Measurements from ENCODE around the gene DYRK2. TPM values are rescaled to one million over a fixed set of nuclear protein-coding genes. Genes with fewer than 3 reads are reported as not detected.

DYRK2 gene
- total and polyA plus RNA-seq, 8 donors, result 2.6 to 25.8 (median 12.2) TPM

DNA sequence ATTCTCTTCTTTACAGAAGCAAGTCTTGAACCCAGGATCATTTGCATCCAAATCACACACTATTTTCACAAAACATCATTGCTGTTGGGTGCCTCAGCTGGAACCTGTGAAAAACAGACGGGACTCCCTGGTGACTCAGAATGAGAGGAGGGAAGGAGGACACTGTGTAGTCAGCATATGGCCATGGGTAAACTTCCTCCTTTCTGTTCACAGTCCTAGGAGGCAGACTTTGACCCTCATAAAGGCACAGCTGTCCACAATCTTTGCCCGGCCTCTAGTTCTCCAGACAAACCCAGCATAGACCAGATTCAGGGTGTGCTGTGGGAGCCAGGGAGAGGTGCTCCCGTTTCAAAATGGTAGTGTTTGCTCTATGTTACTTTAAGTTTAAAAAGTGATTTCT lies 62.0 kb downstream of the DYRK2 start:
- no peaks in the 10 kb centered on the region for H3K9me3 ChIP-seq
- FAIRE-seq, result no peak
- peaks cover 0 to 18% (median 5%) of the 10 kb centered on the region in 3 donors for H3K4me1 ChIP-seq
- DNase-seq, result peak in 5 of 6 donors; percentile 23 to 73 (median 59)
- TF ChIP-seq, protein P1, sequence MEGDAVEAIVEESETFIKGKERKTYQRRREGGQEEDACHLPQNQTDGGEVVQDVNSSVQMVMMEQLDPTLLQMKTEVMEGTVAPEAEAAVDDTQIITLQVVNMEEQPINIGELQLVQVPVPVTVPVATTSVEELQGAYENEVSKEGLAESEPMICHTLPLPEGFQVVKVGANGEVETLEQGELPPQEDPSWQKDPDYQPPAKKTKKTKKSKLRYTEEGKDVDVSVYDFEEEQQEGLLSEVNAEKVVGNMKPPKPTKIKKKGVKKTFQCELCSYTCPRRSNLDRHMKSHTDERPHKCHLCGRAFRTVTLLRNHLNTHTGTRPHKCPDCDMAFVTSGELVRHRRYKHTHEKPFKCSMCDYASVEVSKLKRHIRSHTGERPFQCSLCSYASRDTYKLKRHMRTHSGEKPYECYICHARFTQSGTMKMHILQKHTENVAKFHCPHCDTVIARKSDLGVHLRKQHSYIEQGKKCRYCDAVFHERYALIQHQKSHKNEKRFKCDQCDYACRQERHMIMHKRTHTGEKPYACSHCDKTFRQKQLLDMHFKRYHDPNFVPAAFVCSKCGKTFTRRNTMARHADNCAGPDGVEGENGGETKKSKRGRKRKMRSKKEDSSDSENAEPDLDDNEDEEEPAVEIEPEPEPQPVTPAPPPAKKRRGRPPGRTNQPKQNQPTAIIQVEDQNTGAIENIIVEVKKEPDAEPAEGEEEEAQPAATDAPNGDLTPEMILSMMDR (IDR thresholded peaks at IDR 0.05), result no peak
- 19 to 20% methylated on average over 3 of the region's 3 CpGs for WGBS, 2 donors
- intact Hi-C loops (cut with DNase I), result no loop called here
- peak overlapping the region; percentile 24 to 60 (median 47) for H3K27ac ChIP-seq
- no peak overlapping the region for H3K4me3 ChIP-seq
- no peaks in the 10 kb centered on the region for H3K27me3 ChIP-seq
- ATAC-seq, result peak; percentile 98 to 99 (median 98)
- no peaks in the 10 kb centered on the region for H3K36me3 ChIP-seq

DNA sequence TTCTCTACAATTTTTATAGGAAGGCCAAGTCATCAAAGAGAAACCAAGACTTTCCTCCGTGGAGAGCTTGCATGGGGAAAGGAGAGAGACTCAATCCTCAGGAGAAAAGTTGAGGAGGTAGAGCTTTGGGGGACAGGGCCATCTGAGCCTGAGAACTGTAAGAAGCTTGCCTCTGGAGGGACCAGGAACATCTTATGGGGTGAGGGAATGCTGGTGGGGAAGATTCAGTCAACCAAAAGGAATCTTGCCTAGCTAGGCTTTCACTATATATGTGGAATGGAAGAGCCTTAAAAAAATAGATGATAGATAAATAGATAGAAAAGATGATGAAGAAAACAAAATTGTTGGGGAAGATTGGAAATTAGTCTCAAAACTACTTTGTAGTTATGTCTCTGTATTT lies 63.5 kb downstream of the DYRK2 start:
- intact Hi-C loops (cut with DNase I), result no loop called here
- ATAC-seq (no peak), FAIRE-seq (no peak), DNase-seq (no peak)
- 93 to 95% methylated on average over 1 of the region's 1 CpG for WGBS, 2 donors
- Histone ChIP-seq H3K27ac (no peak overlapping the region), H3K36me3 (no peaks in the 10 kb centered on the region), H3K4me3 (no peak overlapping the region), H3K9me3 (no peaks in the 10 kb centered on the region), H3K27me3 (no peaks in the 10 kb centered on the region), H3K4me1 (peaks cover 0 to 18% (median 5%) of the 10 kb centered on the region in 3 donors)
- TF ChIP-seq, protein P1 (IDR thresholded peaks at IDR 0.05), result no peak

DNA sequence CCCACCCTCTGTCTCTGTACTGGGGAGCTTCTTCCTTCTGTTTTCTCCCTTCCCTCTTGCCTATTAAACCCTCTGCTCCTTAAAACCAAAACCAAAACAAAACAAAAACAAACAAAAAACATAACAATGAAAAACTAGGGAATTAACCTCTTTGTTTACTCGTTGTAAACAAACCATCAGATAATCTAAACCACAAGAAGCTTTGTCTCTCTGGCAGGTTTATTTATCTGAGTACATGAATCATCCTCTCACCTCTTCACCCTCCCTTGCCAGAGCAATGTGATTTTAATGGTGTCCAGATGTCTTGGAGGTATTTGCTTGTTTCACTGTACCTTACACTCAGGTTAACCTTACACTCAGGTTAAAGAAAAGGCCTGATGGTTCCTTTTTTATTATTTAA lies 66.1 kb downstream of the DYRK2 start:
- Histone ChIP-seq H3K36me3 (no peaks in the 10 kb centered on the region), H3K27ac (no peak overlapping the region), H3K27me3 (no peaks in the 10 kb centered on the region), H3K4me1 (peaks cover 0 to 12% (median 5%) of the 10 kb centered on the region in 3 donors), H3K4me3 (no peak overlapping the region), H3K9me3 (no peaks in the 10 kb centered on the region)
- FAIRE-seq (no peak), DNase-seq (no peak), ATAC-seq (no peak)
- 26 to 38% methylated on average over 1 of the region's 1 CpG for WGBS, 2 donors
- intact Hi-C loops (cut with DNase I), result no loop called here
- TF ChIP-seq, protein P1 (IDR thresholded peaks at IDR 0.05), result no peak
